ENCODE measurements around the gene LRRC14B.
"Not testable (repeated sequence)": the region's sequence is repeated elsewhere in the genome, so short reads cannot be mapped to it uniquely, and the experiment has no call there.

The LRRC14B gene

DNA sequence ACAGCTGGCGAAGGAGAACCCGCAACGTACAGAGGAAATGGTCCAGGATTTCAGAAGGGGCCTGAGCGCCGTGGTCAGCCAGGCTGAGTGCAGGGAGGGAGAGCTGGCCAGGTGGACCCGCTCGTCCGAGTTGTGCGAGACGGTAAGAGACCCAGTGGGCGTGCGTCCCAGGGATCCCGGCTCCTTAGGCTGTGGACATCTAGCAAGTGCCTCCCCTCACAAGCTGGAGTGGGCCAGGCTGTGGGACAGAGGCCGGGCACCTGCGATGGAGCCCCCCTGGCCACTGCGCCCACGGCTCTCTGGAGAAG lies 29.5 kb upstream of the LRRC14B start:
- no peak for FAIRE-seq
- TF ChIP-seq POLR2AphosphoS5 (IDR thresholded peaks at IDR 0.05; ENCODE audit: low read depth, low read length) (no peak), POLR2A (IDR thresholded peaks at IDR 0.05; ENCODE audit: low read depth, low read length) (no peak), TAF1 (IDR thresholded peaks at IDR 0.05; ENCODE audit: borderline replicate concordance, low read depth, low read length) (no peak)
- no peak for DNase-seq (ENCODE audit: insufficient read length)

DNA sequence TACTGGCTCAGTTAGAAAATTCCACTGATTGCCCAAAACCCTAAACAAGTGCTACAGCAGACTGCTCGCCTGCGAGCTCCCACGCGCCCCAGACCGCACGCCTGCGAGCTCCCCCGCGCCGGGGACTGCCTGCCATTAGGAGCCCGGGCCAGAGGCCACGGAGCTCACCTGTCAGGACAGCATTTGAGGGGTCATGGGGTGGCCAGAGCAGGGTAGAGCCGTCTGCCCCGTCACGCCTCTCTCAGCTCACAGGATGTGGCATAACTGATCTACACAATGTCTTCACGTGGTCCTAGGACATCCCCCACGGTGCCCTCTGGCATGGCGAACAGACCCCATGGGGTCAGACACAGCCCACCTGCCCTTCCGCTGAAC lies 29.1 kb upstream of the LRRC14B start:
- TF ChIP-seq POLR2AphosphoS5 (IDR thresholded peaks at IDR 0.05; ENCODE audit: low read depth, low read length) = no peak
- no peak for TF ChIP-seq TAF1 (IDR thresholded peaks at IDR 0.05; ENCODE audit: borderline replicate concordance, low read depth, low read length)
- TF ChIP-seq POLR2A (IDR thresholded peaks at IDR 0.05; ENCODE audit: low read depth, low read length) = no peak
- FAIRE-seq = no peak
- DNase-seq (ENCODE audit: insufficient read length) = no peak

DNA sequence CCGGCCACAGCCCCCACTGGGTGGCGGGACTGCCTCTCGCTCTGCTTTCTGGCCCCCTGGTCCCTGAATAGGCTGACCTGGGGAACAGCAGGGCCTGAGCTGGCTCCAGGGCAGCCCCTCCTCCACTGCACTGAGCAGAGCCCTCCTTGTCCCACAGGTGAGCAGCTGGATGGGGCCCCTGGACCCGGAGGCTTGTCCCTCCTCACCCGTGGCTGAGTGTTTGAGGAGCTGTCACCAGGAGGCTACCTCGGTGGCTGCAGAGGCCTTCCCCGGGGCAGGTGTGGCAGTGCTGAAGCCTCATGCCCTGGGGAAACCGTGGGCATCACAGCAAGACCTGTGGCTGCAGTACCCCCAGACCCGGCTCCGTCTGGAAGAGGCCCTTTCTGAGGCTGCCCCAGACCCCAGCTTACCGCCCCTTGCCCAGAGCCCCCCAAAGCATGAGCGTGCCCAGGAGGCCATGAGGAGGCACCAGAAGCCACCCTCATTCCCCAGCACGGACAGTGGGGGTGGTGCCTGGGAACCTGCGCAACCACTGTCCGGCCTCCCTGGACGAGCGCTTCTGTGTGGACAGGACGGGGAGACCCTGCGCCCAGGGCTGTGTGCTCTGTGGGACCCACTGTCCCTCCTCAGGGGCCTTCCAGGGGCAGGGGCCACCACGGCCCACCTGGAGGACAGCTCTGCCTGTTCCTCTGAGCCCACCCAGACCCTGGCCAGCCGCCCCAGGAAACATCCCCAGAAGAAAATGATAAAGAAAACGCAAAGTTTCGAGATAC lies 28.5 kb upstream of the LRRC14B start:
- TF ChIP-seq TAF1 (IDR thresholded peaks at IDR 0.05; ENCODE audit: borderline replicate concordance, low read depth, low read length) (no peak), POLR2A (IDR thresholded peaks at IDR 0.05; ENCODE audit: low read depth, low read length) (no peak), POLR2AphosphoS5 (IDR thresholded peaks at IDR 0.05; ENCODE audit: low read depth, low read length) (no peak)
- FAIRE-seq = no peak
- DNase-seq (ENCODE audit: insufficient read length) = no peak

DNA sequence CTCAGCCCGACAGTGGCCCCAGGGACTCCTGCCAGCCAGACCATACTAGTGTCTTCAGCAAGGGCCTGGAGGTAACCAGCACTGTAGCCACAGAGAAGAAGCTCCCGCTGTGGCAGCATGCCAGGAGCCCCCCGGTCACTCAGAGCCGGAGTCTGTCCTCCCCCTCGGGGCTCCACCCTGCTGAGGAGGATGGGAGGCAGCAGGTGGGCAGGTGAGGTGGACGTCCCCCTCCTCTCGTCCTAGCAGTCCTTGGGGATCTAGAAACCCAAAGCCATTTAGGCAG lies 28.0 kb upstream of the LRRC14B start:
- TF ChIP-seq POLR2AphosphoS5 (IDR thresholded peaks at IDR 0.05; ENCODE audit: low read depth, low read length) = no peak
- no peak for TF ChIP-seq TAF1 (IDR thresholded peaks at IDR 0.05; ENCODE audit: borderline replicate concordance, low read depth, low read length)
- no peak for DNase-seq (ENCODE audit: insufficient read length)
- no peak for FAIRE-seq

DNA sequence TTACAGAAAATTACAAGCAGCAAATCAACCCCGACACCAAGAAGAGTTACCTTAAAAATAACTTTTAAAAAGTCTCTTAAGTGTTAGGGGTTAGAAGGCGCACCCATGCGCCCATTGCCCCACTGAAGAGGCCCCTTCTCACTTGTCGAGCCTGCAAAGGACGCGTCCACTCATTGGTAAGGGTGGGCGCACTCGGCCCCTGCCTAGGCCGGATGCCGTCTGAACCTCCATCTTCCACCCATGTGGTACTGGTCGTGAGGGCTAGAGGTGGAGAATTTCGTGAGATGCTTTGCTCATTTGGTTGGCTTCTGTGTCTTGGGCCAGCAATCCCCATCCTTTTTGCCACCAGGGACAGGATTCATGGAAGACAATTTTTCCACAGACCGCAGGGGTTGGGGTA lies 27.5 kb upstream of the LRRC14B start:
- TF ChIP-seq TAF1 (IDR thresholded peaks at IDR 0.05; ENCODE audit: borderline replicate concordance, low read depth, low read length) (no peak), POLR2A (IDR thresholded peaks at IDR 0.05; ENCODE audit: low read depth, low read length) (no peak), POLR2AphosphoS5 (IDR thresholded peaks at IDR 0.05; ENCODE audit: low read depth, low read length) (no peak)
- peak; percentile 4 for DNase-seq (ENCODE audit: insufficient read length)
- no peak for FAIRE-seq

DNA sequence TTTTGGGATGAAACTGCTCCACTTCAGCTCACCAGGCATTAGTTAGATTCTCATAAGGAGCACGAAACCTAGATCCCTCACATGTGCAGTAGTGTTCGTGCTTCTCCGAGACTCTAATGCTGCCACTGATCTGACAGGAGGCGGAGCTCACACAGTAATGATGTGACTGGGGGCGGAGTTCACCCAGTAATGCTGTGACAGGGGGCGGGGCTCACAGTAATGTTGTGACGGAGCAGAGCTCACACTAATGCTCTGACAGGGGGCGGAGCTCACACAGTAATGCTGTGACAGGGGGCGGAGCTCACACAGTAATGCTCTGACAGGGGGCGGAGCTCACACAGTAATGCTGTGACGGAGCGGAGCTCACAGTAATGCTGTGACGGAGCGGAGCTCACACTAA lies 27.1 kb upstream of the LRRC14B start:
- TF ChIP-seq POLR2AphosphoS5 (IDR thresholded peaks at IDR 0.05; ENCODE audit: low read depth, low read length) = no peak
- TF ChIP-seq POLR2A (IDR thresholded peaks at IDR 0.05; ENCODE audit: low read depth, low read length) = no peak
- TF ChIP-seq TAF1 (IDR thresholded peaks at IDR 0.05; ENCODE audit: borderline replicate concordance, low read depth, low read length) = no peak

DNA sequence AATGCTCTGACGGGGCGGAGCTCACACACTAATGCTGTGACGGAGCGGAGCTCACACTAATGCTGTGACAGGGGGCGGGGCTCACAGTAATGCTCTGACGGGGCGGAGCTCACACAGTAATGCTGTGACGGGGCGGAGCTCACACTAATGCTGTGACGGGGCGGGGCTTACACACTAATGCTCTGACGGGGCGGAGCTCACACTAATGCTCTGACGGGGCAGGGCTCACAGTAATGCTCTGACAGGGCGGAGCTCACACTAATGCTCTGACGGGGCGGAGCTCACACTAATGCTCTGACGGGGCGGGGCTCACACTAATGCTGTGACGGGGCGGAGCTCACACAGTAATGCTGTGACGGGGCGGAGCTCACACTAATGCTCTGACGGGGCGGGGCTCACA lies 26.5 kb upstream of the LRRC14B start:
- not testable (repeated sequence) for DNase-seq (ENCODE audit: insufficient read length); FAIRE-seq

More for the DNA sequence above, 27.1 kb upstream of the LRRC14B start:
- FAIRE-seq = no peak
- DNase-seq (ENCODE audit: insufficient read length) = no peak

DNA sequence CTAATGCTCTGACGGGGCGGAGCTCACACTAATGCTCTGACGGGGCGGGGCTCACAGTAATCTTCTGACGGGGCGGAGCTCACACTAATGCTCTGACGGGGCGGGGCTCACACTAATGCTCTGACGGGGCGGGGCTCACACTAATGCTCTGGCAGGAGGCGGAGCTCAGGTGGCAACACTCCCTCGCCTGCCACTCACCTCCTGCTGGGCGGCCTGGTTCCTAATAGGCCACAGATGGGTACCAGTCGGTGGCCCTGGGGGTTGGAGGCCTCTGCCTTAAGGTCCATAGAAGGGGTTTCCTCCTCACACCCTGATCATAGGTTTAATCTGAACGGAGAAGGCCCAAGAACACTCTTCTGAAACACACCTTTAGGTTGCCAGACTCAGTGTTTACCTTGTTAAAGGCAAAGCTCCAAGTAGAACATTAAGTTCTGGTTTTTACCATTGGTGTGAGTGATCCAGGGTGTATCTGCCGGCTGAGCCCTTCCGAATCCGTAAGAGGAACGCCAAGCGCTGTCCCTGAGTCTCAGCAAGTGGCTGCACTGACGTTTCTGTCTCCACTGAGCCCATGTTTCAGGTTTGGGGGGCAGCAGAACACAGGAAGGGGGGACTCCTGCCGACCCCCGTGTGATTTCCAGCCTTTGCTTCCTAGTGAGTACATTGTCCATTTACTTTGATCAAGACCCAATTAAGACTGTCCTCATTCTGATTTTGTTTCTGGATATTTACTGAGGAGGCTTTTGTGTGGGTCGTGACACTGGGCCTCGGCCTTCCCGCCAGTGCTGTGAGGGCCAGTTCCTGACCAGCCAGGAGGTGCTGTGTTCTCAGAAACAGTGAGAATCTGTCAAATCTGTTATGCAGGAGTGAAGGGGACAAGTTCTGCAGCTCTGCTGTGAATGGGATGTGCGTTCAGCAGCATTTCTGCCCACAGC lies 24.6 kb upstream of the LRRC14B start:
- no peak for FAIRE-seq
- no peak for TF ChIP-seq POLR2A (IDR thresholded peaks at IDR 0.05; ENCODE audit: low read depth, low read length)
- TF ChIP-seq POLR2AphosphoS5 (IDR thresholded peaks at IDR 0.05; ENCODE audit: low read depth, low read length) = no peak
- no peak for TF ChIP-seq TAF1 (IDR thresholded peaks at IDR 0.05; ENCODE audit: borderline replicate concordance, low read depth, low read length)
- no peak for DNase-seq (ENCODE audit: insufficient read length)

DNA sequence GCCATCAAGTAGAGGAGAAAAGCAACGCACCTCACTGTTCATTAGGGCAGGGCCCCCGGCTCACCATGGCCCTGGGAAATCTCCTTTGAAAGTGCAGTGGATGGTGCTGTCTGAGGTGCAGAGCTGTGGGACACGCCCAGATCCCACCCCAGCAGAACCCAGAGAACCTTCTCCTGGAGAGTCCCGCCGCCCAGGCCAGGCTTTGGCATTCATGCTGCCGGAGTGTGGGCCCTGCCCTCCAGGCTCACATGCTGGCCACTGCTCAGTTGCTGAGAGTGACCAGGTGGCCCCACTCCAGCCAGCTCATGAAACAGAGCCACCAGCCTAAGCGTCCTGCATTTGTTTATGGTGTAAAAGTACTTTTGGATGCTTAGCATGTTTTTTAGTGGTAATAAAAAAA lies 23.8 kb upstream of the LRRC14B start:
- DNase-seq (ENCODE audit: insufficient read length) = no peak

DNA sequence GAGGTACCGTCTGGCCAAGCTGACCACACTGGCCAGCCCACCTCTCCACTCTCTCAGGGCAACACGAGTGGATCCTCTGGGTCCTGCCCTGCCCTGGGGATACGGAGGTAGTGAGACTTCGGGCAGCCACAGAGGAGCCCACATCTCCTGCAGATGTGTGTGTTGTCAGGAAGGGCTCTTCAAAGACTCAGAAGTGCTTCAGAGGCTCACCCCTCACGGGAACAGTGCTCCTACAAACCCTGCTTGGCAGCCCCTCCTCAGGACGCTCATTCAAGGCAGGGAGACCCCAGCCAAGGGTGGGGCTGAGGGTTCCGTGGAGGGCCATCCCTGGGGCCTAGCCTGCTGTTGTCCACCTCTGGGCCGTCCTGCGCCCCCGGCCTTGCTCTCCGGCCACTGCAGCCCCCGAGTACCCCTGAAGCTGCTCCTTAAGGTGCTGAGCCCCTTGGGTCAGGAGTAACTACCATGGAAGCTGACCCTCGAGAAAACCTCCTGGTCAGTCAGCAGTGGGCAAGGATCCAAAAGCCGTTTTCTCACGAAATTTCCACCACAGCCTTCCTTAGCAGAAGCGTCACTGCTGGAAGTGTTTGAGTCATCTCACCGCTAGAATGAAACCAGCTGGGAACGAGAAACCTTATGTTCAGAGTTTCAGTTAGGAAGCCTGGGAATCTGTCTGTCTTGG lies 23.2 kb upstream of the LRRC14B start:
- TF ChIP-seq TAF1 (IDR thresholded peaks at IDR 0.05; ENCODE audit: borderline replicate concordance, low read depth, low read length) = no peak
- TF ChIP-seq POLR2A (IDR thresholded peaks at IDR 0.05; ENCODE audit: low read depth, low read length) = no peak
- TF ChIP-seq POLR2AphosphoS5 (IDR thresholded peaks at IDR 0.05; ENCODE audit: low read depth, low read length) = no peak
- no peak for FAIRE-seq
- DNase-seq (ENCODE audit: insufficient read length) = peak; percentile 15

More for the DNA sequence above, 23.8 kb upstream of the LRRC14B start:
- FAIRE-seq = no peak
- TF ChIP-seq TAF1 (IDR thresholded peaks at IDR 0.05; ENCODE audit: borderline replicate concordance, low read depth, low read length) (no peak), POLR2AphosphoS5 (IDR thresholded peaks at IDR 0.05; ENCODE audit: low read depth, low read length) (no peak), POLR2A (IDR thresholded peaks at IDR 0.05; ENCODE audit: low read depth, low read length) (no peak)

DNA sequence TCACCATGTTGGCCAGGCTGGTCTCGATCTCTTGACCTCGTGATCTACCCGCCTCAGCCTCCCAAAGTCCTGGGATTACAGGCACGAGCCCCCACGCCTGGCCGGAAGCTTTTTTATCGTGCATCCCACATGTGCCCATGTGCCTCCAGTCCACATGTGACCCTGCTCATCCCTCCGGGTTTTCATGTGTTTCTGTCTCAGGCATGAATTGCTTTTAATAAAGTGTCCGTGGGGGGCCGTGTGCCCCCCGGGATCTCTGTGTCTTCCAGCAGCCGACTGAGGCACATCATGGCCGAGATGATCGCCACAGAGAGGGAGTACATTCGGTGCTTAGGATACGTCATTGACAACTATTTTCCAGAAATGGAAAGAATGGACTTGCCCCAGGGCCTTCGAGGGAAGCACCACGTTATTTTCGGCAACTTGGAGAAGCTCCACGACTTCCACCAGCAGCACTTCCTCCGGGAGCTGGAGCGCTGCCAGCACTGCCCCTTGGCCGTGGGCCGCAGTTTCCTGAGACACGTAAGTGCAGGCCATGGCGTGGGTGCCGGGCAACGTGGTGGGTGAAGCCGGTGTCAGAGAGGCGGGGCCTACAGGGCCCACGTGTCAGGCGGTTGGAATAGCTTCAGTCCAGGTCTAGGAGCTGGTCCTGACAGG lies 22.1 kb upstream of the LRRC14B start:
- TF ChIP-seq POLR2AphosphoS5 (IDR thresholded peaks at IDR 0.05; ENCODE audit: low read depth, low read length) = no peak
- TF ChIP-seq POLR2A (IDR thresholded peaks at IDR 0.05; ENCODE audit: low read depth, low read length) = no peak
- no peak for TF ChIP-seq TAF1 (IDR thresholded peaks at IDR 0.05; ENCODE audit: borderline replicate concordance, low read depth, low read length)
- FAIRE-seq (no peak), DNase-seq (ENCODE audit: insufficient read length) (peak; percentile 1)
